DOHH2 (cell line): ENCODE measurements around the gene CALU.

ENCODE experiments used
- EZH2phosphoT487 ChIP-seq: fragments of 200-600 bp; sonication (generic); IDR thresholded peaks from 2 replicates; pipeline ENCODE4 v1.6.1; 2017; ENCODE audit warnings: borderline replicate concordance, mild to moderate bottlenecking, antibody characterized with exemption, low read length, moderate library complexity, mixed read lengths
- TF ChIP-seq, protein P1 (sequence below): fragments of 200-600 bp; sonication (generic); IDR thresholded peaks from one replicate; pipeline ENCODE4 v1.5.1; 2014; ENCODE audit warnings: antibody characterized with exemption, mild to moderate bottlenecking, low read depth, low read length; ENCODE audit not compliant: poor library complexity, severe bottlenecking

DNA sequence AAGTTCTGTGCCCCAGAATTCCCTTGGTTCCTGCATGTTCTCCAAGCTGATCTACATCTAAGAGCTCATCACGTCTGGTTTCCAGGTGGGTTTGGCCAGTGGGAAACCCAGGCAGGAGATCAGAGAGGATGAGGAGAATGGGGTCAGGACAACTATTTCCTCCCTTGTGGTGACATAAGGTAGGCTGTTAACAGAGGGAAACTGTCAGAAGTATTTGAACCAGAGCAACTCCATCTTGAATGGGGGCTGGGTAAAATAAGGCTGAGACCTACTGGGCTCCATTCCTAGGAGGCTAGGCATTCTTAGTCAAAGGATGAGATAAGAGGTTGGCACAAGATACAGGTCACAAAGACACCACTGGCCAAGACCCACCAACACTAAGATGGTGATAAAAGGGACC is 47.9 kb upstream of the CALU start:
- TF ChIP-seq, protein P1, sequence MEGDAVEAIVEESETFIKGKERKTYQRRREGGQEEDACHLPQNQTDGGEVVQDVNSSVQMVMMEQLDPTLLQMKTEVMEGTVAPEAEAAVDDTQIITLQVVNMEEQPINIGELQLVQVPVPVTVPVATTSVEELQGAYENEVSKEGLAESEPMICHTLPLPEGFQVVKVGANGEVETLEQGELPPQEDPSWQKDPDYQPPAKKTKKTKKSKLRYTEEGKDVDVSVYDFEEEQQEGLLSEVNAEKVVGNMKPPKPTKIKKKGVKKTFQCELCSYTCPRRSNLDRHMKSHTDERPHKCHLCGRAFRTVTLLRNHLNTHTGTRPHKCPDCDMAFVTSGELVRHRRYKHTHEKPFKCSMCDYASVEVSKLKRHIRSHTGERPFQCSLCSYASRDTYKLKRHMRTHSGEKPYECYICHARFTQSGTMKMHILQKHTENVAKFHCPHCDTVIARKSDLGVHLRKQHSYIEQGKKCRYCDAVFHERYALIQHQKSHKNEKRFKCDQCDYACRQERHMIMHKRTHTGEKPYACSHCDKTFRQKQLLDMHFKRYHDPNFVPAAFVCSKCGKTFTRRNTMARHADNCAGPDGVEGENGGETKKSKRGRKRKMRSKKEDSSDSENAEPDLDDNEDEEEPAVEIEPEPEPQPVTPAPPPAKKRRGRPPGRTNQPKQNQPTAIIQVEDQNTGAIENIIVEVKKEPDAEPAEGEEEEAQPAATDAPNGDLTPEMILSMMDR, result no peak
- no peak for TF ChIP-seq EZH2phosphoT487
